ENCODE results near the gene ZNF668. TPM values are rescaled to one million over a fixed set of nuclear protein-coding genes. Genes with fewer than 3 reads are reported as not detected.

Gene ZNF668
- polyA plus RNA-seq, 2 of the 4 experiments (the other 2 are of a cell fraction): 4.7 to 10.7 TPM

DNA sequence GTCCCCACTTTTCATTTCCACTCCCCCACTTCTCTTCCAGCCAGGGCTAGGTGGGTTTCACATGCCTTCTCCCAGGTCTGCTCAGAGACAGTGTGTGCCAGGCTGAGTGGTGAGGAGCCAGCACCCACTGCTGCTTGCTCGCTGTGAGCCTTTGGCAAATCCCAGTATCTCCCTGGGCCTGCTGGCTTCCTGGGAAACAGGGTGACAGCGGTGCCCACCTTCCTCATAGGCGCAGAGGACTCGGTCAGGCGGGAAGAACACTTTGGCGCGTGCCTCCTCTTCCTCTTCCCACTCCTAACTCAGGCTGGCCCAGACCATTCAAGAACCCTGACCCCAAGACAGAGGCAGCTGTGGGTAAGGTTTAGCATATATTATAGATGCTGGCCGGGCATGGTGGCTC lies 15.2 kb upstream of the ZNF668 start (continued):
- no peak for TF ChIP-seq SMC3 (IDR thresholded peaks at IDR 0.05)
- TF ChIP-seq CHD4 (IDR thresholded peaks at IDR 0.05; ENCODE audit: borderline replicate concordance): no peak
- no peak for TF ChIP-seq RCOR1 (IDR thresholded peaks at IDR 0.05; ENCODE audit: low read depth, low read length)
- TF ChIP-seq FOSL2 (IDR thresholded peaks at IDR 0.05): no peak
- no peak for TF ChIP-seq FOSL2 (CRISPR knock-in tag; IDR thresholded peaks at IDR 0.05)
- TF ChIP-seq HOXA7 (CRISPR knock-in tag; IDR thresholded peaks at IDR 0.05): no peak
- TF ChIP-seq ZSCAN20 (CRISPR knock-in tag; IDR thresholded peaks at IDR 0.05): no peak

GRCh38 chr16:31088459-31089183 lies 14.6 kb upstream of the ZNF668 start, which contains the start of gene PRSS53:
Gene PRSS53, minus strand, starts transcription at chr16:31088943. Its CDS starts 134 bp downstream, at chr16:31088809.
- 81% methylated on average over 14 of the region's 15 CpGs for WGBS (ENCODE audit: missing lambda C conversion rate)
- DNase-seq (ENCODE audit: low read depth in 1 of 2, low spot score in 1 of 2): no peak
- no peak for TF ChIP-seq CEBPB (IDR thresholded peaks at IDR 0.05)
- TF ChIP-seq ZFP36 (IDR thresholded peaks at IDR 0.05; ENCODE audit: borderline replicate concordance, partially characterized antibody): peak; percentile 50
- TF ChIP-seq, protein P1, sequence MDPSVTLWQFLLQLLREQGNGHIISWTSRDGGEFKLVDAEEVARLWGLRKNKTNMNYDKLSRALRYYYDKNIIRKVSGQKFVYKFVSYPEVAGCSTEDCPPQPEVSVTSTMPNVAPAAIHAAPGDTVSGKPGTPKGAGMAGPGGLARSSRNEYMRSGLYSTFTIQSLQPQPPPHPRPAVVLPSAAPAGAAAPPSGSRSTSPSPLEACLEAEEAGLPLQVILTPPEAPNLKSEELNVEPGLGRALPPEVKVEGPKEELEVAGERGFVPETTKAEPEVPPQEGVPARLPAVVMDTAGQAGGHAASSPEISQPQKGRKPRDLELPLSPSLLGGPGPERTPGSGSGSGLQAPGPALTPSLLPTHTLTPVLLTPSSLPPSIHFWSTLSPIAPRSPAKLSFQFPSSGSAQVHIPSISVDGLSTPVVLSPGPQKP (IDR thresholded peaks at IDR 0.05; ENCODE audit: low read depth, low read length): no peak
- no peak for TF ChIP-seq TP53 (CRISPR knock-in tag; IDR thresholded peaks at IDR 0.05)
- Histone ChIP-seq H3K27ac (no peak within 1 kb of the TSS), H3K4me3 (no peak within 1 kb of the TSS), H3K4me2 (no peak within 1 kb of the TSS), H3K9me3 (no peaks in the 10 kb centered on the region), H3K4me1 (peaks cover 11% of the 10 kb centered on the region; the same call in 2 of the 3 replicates)
- ChIA-PET CTCF (interaction anchor here (0.6 to 2.4 kb wide), 3 partner anchors 104 to 331 kb away, joined by 3 to 11 read pairs (median 4); partner anchors contain the start of gene HSD3B7), POLR2A (no interaction called here)
- no peak for FAIRE-seq
- no peak for ATAC-seq

GRCh38 chr16:31087971-31088370 lies 13.9 kb upstream of the ZNF668 start:
- no peak for DNase-seq (ENCODE audit: low read depth in 1 of 2, low spot score in 1 of 2)
- Histone ChIP-seq H3K4me1 (peaks cover 5% of the 10 kb centered on the region; the same call in 2 of the 3 replicates), H3K4me3 (no peak overlapping the region), H3K27ac (no peak overlapping the region), H3K4me2 (no peak overlapping the region), H3K9me3 (no peaks in the 10 kb centered on the region)
- ATAC-seq: no peak
- CTCF ChIA-PET: interaction anchor here (2.4 kb wide), 1 partner anchor 103 kb away, joined by 11 read pairs; the partner anchor contains the start of gene HSD3B7
- WGBS (ENCODE audit: missing lambda C conversion rate): 81% methylated on average over 5 of the region's 5 CpGs
- no peak for FAIRE-seq
- no peak for TF ChIP-seq TP53 (CRISPR knock-in tag; IDR thresholded peaks at IDR 0.05)
- no peak for TF ChIP-seq HOXB5 (CRISPR knock-in tag; IDR thresholded peaks at IDR 0.05)
- TF ChIP-seq HOXA7 (CRISPR knock-in tag; IDR thresholded peaks at IDR 0.05): no peak
- TF ChIP-seq TFCP2L1 (CRISPR knock-in tag; IDR thresholded peaks at IDR 0.05): no peak
- no peak for TF ChIP-seq MAX (IDR thresholded peaks at IDR 0.05)
- TF ChIP-seq HOXB13 (CRISPR knock-in tag; IDR thresholded peaks at IDR 0.05; ENCODE audit: low read depth): no peak
- TF ChIP-seq, protein P2, sequence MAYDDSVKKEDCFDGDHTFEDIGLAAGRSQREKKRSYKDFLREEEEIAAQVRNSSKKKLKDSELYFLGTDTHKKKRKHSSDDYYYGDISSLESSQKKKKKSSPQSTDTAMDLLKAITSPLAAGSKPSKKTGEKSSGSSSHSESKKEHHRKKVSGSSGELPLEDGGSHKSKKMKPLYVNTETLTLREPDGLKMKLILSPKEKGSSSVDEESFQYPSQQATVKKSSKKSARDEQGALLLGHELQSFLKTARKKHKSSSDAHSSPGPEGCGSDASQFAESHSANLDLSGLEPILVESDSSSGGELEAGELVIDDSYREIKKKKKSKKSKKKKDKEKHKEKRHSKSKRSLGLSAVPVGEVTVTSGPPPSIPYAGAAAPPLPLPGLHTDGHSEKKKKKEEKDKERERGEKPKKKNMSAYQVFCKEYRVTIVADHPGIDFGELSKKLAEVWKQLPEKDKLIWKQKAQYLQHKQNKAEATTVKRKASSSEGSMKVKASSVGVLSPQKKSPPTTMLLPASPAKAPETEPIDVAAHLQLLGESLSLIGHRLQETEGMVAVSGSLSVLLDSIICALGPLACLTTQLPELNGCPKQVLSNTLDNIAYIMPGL (CRISPR knock-in tag; IDR thresholded peaks at IDR 0.05; ENCODE audit: borderline replicate concordance): no peak
- no peak for TF ChIP-seq BCL3 (IDR thresholded peaks at IDR 0.05)
- TF ChIP-seq ESRRA (IDR thresholded peaks at IDR 0.05; ENCODE audit: borderline replicate concordance, low read length): no peak
- TF ChIP-seq RCOR1 (IDR thresholded peaks at IDR 0.05; ENCODE audit: low read depth, low read length): no peak
- TF ChIP-seq CHD2 (IDR thresholded peaks at IDR 0.05; ENCODE audit: low read length, partially characterized antibody): no peak
- TF ChIP-seq, protein P3, sequence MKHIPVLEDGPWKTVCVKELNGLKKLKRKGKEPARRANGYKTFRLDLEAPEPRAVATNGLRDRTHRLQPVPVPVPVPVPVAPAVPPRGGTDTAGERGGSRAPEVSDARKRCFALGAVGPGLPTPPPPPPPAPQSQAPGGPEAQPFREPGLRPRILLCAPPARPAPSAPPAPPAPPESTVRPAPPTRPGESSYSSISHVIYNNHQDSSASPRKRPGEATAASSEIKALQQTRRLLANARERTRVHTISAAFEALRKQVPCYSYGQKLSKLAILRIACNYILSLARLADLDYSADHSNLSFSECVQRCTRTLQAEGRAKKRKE (CRISPR knock-in tag; IDR thresholded peaks at IDR 0.05; ENCODE audit: low read depth): no peak
- POLR2A ChIA-PET: interaction anchor here (2.8 kb wide), 1 partner anchor 14 kb away, joined by 10 read pairs; the partner anchor contains the start of genes ZNF646 and ZNF668
